NCI-H1436 treated with DMSO at 0.1 percent for 48 hours (cell line): Measurements from ENCODE around the gene DDAH1.

Experiments
- DNase-seq: peaks from one replicate; lab custom pipeline; 2025; lab: John Stamatoyannopoulos, UW

DDAH1 gene

GRCh38 chr1:85328713-85329397 lies 136.1 kb downstream of the DDAH1 start:
- no peak for DNase-seq

DNA sequence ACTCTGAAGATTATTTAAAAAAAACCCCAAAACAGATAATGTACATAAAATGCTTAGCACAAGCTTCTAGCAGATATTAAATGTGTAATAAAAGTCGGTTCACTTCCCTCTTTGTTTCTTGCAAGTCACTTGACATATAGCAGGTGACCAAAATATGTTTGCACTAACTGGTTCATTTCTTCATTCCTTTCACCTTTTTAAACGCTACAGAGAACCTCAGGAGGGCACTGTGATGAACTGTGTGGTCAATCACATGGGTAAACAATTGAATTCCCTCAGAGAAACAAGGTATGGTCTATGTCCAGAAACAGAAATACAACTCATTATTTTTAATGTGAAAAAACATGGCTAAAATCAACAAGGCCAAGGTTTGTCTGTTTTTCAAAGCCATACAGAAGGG lies 137.2 kb downstream of the DDAH1 start:
- DNase-seq, result no peak

GRCh38 chr1:85326851-85327250 lies 138.1 kb downstream of the DDAH1 start:
- no peak for DNase-seq

- no peak for DNase-seq
Observed at GRCh38 chr1:85326336-85326735, 138.6 kb downstream of the DDAH1 start.

GRCh38 chr1:85325920-85326319 lies 139.0 kb downstream of the DDAH1 start:
- no peak for DNase-seq

GRCh38 chr1:85323770-85324169 lies 141.2 kb downstream of the DDAH1 start:
- no peak for DNase-seq

- DNase-seq, result no peak
Observed at GRCh38 chr1:85322655-85323054, 142.3 kb downstream of the DDAH1 start.

DNA sequence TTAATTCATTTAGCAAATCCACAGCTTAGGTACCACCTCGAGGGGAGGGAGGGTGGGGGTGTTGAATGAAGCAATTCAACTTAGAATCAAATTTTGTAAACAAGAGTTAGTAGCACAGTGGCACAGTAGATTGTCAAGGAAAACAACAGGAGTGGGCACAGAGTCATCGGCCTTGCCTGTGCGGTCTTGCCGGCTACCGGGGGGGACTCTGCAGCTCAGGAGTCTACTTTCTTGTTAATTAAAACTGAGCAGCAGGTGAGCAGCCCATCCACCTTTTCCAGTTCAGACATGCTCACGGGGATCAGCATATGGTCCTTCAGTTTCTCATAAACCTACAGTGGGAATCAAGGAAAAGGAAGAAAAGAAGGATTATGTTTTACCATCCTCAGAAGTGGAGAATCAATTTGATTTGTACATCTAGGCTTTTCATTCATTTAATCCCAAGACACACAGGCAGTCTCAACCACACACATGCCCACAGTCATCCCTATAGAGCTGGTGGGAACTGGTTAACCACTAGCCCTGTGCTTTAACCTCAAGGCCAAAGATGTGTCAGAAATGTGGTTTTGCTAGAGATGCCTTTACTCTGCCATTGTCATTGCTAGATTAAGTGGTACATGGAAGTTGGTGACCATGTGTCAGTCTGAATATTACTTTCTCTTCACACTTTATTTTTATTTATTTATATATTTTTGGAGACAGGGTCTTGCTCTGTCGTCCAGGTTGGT lies 143.6 kb downstream of the DDAH1 start:
- DNase-seq, result no peak

DNA sequence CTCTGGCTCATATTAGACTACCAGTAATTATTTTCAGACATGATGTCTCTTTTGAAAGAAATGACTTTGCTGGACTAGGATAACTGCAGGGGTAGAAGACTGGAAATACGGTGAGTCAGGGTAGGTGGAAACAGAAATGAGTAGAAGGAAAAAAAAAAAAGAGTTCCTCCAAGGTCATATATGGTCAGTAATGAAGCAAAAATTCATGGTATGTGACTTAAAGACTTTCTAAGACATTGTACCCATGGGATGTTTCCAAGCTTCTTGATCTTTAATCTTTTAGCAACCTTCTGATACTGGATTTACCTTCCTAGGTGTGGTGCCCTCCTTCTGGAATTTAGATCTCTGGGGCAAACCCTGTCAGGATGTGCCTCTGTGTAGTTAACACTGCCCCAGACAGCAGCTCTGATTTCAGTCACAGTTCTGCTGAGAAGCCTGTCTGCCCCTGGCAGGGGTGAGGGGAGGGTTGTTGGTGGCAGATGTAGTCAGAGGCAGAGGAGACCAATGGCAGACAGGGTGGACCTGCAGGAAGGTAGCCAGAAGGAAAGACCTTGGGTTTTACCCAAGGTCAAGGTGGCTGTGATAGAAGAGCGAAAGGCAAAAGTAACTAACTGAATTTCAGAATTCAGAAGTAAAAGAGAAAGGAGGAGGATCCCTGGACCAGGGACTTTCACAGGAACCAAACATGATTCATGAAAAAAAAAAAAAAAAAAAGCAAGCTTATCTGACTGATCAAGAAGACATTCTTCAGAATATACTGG lies 144.4 kb downstream of the DDAH1 start:
- no peak for DNase-seq

DNA sequence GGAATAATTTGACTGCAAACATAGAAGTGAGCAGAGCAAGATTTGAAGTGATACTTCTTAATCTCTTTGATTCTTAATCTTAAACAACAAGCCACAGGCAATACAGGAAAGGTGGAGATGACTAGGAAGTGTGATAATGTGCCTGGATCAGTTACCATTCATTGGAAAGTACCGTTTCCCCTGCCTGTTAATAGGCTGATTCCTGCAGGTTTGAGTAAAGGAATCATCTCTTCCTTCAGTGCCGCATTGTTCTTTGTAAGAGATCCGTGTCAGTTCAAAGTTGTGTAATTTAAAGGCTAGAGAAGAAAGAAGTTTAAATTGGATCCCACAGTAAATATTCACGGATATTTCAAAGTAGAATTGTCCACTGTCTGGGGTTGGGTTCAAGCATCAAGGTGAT lies 145.0 kb downstream of the DDAH1 start:
- DNase-seq, result no peak

GRCh38 chr1:85319491-85319890 lies 145.5 kb downstream of the DDAH1 start:
- DNase-seq, result no peak

GRCh38 chr1:85318217-85318616 lies 146.7 kb downstream of the DDAH1 start:
- no peak for DNase-seq

- no peak for DNase-seq
Observed at GRCh38 chr1:85317560-85317959, 147.4 kb downstream of the DDAH1 start.

GRCh38 chr1:85316321-85316720 lies 148.6 kb downstream of the DDAH1 start:
- DNase-seq, result no peak

DNA sequence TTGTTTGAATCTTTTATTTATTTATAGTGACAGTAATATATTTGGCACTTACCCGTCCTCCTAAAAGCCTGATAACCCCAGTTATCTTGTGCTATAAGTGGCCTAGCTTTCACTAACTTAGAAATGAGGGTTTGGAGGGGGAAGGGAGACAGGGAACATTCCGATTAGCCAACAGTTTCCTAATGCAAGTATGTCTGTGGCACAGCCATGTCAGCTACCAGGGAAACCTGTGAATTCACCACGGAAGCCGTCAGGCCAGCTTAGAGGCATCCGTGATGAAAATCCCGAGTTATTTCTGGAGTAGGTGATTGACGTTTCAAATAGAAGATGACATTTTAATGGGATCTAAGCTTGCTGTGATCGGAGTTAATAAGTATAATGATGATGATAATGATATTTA lies 149.2 kb downstream of the DDAH1 start:
- no peak for DNase-seq

DNA sequence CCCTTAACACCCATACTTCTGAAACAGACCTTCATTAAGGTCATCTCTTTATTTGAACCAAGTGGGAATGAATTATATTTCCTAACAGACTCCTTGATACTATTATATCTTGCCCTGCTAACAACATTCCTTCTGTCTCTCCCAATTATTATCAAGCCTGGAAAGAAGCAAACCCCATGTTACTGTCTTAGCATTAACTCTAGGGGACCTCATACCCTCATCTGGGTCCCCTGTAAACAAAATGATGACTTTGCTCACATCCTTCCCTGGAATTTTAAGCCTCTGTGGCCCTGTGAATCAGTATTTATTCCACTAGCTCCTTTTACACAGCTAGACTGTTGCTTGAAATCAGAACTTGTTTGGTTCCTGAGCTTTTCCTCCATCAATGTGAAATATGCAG lies 150.2 kb downstream of the DDAH1 start:
- no peak for DNase-seq

GRCh38 chr1:85313888-85314696 lies 150.9 kb downstream of the DDAH1 start:
- DNase-seq, result no peak

- no peak for DNase-seq
Observed at GRCh38 chr1:85311818-85312217, 153.1 kb downstream of the DDAH1 start.

- no peak for DNase-seq
Observed at GRCh38 chr1:85308833-85309350, 156.1 kb downstream of the DDAH1 start.

DNA sequence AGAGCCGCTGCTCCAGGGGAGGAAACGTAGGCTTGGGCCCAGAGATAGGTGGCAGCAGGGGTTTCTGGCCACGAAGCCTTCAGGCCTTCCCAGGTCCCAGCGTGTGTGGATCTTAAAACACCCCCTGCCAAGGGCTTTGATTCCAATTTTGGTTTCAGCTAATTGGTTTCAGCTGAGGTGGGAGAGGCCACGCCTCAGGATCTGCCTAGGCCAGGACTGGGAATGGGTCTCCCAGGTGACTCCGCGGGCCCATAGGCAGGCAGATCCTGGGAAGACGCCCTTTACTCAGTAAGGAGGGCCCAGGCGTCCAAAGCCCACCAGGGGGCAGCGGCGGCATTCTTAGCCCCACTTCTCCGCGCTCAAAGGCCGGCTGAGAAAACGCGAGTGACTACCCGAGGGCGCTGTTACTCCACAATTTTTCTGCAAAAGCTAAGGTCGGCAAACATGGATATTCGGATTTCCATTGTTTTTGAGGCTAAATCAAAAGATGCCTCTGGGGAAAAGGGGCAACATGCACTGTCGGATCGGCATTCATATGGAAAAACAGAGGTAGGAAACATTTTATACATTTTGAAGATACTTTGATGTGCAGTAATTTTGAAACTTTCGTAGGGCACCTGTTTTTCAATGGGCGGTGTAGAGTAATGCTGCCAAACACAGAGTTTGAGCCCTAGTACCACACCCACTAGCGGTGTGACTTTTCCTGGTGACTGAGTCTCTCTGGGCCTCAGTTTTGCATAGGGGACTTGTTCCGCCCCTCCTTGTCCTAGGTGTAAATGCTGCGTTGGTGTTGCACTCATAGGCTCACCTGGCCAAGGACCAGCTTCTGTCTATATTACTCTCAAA lies 156.7 kb downstream of the DDAH1 start:
- no peak for DNase-seq

DNA sequence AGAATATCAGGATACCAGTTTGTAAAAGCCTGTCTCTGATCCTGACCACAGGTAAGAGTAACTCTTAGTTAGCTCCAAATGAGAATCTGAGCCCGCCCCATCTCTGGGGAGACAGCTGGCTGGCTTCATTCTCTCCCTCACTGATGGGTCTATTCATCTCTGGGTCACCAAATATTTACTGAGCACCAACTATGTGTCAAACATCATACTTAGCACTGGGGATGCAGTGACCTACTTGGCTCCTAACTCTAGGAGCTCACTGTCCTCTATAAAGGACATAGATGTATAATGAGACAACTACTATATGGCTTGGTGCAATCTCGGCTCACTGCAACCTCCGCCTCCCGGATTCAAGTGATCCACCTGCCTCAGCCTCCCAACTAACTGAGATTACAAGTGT lies 158.7 kb downstream of the DDAH1 start:
- no peak for DNase-seq
